Measurements from ENCODE around the gene SHC3. TPM values are rescaled to one million over a fixed set of nuclear protein-coding genes. Genes with fewer than 3 reads are reported as not detected.

SHC3 gene
- total RNA-seq, 2 experiments from 2014 or later: not detected

DNA sequence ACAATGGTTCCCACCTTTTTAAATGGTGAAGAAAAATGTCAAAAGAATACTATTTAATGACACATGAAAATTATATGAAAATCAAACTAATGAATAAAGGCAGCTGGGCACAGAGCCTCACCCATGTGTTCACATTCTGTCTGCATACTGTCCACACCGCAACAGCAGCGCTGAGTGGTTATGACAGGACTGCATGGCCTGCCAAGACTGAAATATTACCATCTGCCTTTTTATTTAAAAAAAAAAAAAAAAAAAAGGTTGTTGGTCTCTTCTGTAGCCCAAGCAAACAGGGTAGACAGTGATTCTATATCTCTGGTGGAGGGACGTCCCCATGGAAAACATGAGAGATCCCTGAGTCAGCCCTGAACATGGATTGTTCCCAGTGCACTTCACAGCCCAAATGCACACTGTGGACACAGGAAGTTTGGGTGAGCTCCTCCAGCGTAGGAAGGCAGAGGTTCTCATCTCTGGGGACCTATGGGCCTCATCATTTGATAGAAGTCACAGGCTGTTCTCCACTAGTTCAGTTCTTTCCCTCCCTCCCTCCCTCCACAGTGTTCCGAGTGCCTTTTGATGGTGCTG is 44.9 kb upstream of the SHC3 start:
- intact Hi-C loops (cut with micrococcal nuclease): no loop called here
- TF ChIP-seq CTCF (IDR thresholded peaks at IDR 0.05): no peak
- no peak for DNase-seq
- ChIA-PET CTCF (no interaction called here), POLR2A (no interaction called here)
- no peak overlapping the region for H3K4me3 Mint-ChIP-seq
- H3K27me3 Mint-ChIP-seq: peaks cover 18% of the 10 kb centered on the region
- no peak overlapping the region for H3K27ac Mint-ChIP-seq
- H3K36me3 Mint-ChIP-seq (ENCODE audit: low read depth): no peaks in the 10 kb centered on the region
- no peak for ATAC-seq
- no peaks in the 10 kb centered on the region for H3K9me3 Mint-ChIP-seq
- no peaks in the 10 kb centered on the region for H3K4me1 Mint-ChIP-seq (ENCODE audit: low read depth)

DNA sequence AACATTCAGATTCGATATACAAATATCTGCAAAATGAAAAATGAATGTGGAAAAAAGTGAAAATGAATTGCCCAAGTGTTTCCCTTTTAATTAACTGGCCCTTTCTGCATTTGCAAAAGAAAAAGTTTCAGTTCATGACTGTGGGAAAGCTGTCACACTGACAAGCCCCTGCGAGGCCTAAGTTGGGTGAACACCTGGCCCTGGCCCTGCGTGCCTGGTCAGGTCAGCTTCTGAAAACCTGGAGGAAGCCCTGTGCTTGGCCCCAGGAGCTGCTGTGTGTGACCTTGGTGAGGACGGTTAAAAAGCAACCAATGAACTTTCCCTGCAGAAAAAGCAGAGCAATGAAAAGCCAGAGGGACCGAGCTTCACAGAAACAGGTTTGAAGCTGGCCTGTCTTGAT is 41.0 kb upstream of the SHC3 start:
- intact Hi-C loops (cut with micrococcal nuclease): no loop called here
- no peak for ATAC-seq
- no peaks in the 10 kb centered on the region for H3K9me3 Mint-ChIP-seq
- H3K36me3 Mint-ChIP-seq (ENCODE audit: low read depth): no peaks in the 10 kb centered on the region
- H3K27me3 Mint-ChIP-seq: peaks cover 4% of the 10 kb centered on the region
- H3K27ac Mint-ChIP-seq: no peak overlapping the region
- no peak for TF ChIP-seq CTCF (IDR thresholded peaks at IDR 0.05)
- no peak for DNase-seq
- no peak overlapping the region for H3K4me3 Mint-ChIP-seq
- no peaks in the 10 kb centered on the region for H3K4me1 Mint-ChIP-seq (ENCODE audit: low read depth)
- CTCF ChIA-PET: no interaction called here
- POLR2A ChIA-PET: no interaction called here

- Mint-ChIP-seq H3K27me3 (peaks cover 7% of the 10 kb centered on the region), H3K36me3 (ENCODE audit: low read depth) (no peaks in the 10 kb centered on the region), H3K4me1 (ENCODE audit: low read depth) (no peaks in the 10 kb centered on the region), H3K4me3 (no peak overlapping the region), H3K27ac (no peak overlapping the region), H3K9me3 (no peaks in the 10 kb centered on the region)
- DNase-seq (no peak), ATAC-seq (no peak)
- POLR2A ChIA-PET: no interaction called here
- no peak for TF ChIP-seq CTCF (IDR thresholded peaks at IDR 0.05)
- CTCF ChIA-PET: no interaction called here
- intact Hi-C loops (cut with micrococcal nuclease): no loop called here
These were observed 39.7 kb upstream of the SHC3 start for GRCh38 chr9:89218040-89218928.

DNA sequence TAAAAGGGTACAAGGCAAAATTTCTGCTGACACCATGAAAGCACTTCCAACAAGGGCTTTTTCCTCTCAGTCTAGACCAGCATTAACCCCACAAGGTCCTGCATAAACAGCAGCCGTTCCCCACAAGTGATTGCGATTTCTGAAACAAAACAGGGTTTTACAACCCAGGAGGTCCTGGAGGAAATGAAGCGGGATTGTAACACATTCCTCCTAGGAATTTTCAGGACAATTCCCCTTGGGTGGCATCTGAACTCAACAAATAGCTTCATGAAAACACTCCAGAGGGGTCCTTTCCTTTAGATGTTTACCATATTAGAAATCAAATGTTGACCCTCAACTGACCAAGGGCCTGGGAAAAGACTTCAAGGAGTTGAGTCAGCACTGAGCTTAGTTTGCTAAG is 36.7 kb upstream of the SHC3 start:
- Mint-ChIP-seq H3K27ac (no peak overlapping the region), H3K9me3 (no peaks in the 10 kb centered on the region), H3K36me3 (ENCODE audit: low read depth) (no peaks in the 10 kb centered on the region), H3K27me3 (peaks cover 7% of the 10 kb centered on the region), H3K4me1 (ENCODE audit: low read depth) (no peaks in the 10 kb centered on the region), H3K4me3 (no peak overlapping the region)
- ChIA-PET CTCF (no interaction called here), POLR2A (interaction anchor here (0.6 kb wide), 1 partner anchor 92 kb away, joined by 3 read pairs; no protein-coding TSS in a partner anchor)
- ATAC-seq (no peak), DNase-seq (no peak)
- intact Hi-C loops (cut with micrococcal nuclease): no loop called here
- no peak for TF ChIP-seq CTCF (IDR thresholded peaks at IDR 0.05)

DNA sequence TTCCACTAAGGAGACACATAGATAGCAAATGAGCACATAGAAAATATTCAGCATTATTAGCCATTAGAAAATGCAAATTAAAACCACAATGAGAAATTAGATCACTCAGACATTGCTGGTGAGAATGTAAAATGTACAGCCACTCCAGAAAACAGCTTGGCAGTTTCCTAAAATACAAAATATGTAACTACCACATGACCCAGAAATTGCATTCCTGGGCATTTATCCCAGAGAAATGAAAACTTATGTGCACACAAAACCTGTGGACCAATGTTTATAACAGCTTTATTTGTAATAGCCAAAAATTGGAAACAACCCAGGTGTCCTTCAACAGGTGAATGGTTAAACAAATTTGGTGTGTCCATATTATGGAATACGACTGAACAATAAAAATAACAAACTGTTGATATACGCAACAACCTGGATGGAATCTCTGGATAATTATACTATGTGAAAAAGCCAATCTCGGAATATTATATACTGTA is 34.8 kb upstream of the SHC3 start:
- CTCF ChIA-PET: no interaction called here

More for the DNA sequence above, 34.8 kb upstream of the SHC3 start:
- H3K9me3 Mint-ChIP-seq: no peaks in the 10 kb centered on the region
- intact Hi-C loops (cut with micrococcal nuclease): no loop called here
- no peak for TF ChIP-seq CTCF (IDR thresholded peaks at IDR 0.05)
- peaks cover 7% of the 10 kb centered on the region for H3K27me3 Mint-ChIP-seq
- no peaks in the 10 kb centered on the region for H3K36me3 Mint-ChIP-seq (ENCODE audit: low read depth)
- no peaks in the 10 kb centered on the region for H3K4me1 Mint-ChIP-seq (ENCODE audit: low read depth)
- no peak overlapping the region for H3K27ac Mint-ChIP-seq
- no peak overlapping the region for H3K4me3 Mint-ChIP-seq
- POLR2A ChIA-PET: no interaction called here
- DNase-seq (no peak), ATAC-seq (no peak)

All from activated CD8-positive, alpha-beta T cell treated with anti-CD3 and anti-CD28 coated beads for 36 hours (primary cell).